Measurements from ENCODE around the gene LRP1.

DNA sequence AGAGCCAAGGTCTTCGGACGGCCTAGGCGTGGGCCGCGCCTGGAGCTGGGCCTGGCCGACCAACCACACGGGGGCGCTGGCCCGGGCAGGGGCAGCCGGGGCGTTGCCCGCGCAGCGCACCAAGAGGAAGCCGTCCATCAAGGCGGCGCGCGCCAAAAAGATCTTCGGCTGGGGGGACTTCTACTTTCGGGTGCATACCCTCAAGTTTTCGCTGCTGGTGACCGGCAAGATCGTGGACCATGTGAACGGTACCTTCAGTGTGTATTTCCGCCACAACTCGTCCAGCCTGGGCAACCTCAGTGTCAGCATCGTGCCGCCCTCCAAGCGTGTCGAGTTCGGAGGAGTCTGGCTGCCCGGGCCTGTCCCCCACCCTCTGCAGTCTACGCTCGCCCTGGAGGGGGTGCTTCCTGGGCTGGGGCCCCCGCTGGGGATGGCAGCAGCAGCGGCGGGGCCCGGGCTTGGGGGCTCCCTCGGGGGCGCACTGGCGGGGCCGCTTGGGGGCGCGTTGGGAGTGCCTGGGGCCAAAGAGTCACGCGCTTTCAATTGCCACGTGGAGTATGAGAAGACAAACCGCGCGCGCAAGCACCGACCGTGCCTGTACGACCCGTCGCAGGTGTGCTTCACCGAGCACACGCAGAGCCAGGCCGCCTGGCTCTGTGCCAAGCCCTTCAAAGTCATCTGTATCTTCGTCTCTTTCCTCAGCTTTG, 96.8 kb downstream of the LRP1 start:
- TF ChIP-seq, protein P1, sequence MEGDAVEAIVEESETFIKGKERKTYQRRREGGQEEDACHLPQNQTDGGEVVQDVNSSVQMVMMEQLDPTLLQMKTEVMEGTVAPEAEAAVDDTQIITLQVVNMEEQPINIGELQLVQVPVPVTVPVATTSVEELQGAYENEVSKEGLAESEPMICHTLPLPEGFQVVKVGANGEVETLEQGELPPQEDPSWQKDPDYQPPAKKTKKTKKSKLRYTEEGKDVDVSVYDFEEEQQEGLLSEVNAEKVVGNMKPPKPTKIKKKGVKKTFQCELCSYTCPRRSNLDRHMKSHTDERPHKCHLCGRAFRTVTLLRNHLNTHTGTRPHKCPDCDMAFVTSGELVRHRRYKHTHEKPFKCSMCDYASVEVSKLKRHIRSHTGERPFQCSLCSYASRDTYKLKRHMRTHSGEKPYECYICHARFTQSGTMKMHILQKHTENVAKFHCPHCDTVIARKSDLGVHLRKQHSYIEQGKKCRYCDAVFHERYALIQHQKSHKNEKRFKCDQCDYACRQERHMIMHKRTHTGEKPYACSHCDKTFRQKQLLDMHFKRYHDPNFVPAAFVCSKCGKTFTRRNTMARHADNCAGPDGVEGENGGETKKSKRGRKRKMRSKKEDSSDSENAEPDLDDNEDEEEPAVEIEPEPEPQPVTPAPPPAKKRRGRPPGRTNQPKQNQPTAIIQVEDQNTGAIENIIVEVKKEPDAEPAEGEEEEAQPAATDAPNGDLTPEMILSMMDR (IDR thresholded peaks at IDR 0.05), result no peak; the same call in 1 of the 2 replicates
- TF ChIP-seq, protein P2, sequence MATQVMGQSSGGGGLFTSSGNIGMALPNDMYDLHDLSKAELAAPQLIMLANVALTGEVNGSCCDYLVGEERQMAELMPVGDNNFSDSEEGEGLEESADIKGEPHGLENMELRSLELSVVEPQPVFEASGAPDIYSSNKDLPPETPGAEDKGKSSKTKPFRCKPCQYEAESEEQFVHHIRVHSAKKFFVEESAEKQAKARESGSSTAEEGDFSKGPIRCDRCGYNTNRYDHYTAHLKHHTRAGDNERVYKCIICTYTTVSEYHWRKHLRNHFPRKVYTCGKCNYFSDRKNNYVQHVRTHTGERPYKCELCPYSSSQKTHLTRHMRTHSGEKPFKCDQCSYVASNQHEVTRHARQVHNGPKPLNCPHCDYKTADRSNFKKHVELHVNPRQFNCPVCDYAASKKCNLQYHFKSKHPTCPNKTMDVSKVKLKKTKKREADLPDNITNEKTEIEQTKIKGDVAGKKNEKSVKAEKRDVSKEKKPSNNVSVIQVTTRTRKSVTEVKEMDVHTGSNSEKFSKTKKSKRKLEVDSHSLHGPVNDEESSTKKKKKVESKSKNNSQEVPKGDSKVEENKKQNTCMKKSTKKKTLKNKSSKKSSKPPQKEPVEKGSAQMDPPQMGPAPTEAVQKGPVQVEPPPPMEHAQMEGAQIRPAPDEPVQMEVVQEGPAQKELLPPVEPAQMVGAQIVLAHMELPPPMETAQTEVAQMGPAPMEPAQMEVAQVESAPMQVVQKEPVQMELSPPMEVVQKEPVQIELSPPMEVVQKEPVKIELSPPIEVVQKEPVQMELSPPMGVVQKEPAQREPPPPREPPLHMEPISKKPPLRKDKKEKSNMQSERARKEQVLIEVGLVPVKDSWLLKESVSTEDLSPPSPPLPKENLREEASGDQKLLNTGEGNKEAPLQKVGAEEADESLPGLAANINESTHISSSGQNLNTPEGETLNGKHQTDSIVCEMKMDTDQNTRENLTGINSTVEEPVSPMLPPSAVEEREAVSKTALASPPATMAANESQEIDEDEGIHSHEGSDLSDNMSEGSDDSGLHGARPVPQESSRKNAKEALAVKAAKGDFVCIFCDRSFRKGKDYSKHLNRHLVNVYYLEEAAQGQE (IDR thresholded peaks at IDR 0.05; ENCODE audit: insufficient read depth in 1 of 2, low read depth in 2 of 2, low read length in 1 of 2), result no peak
- TF ChIP-seq TCF7L2 (IDR thresholded peaks at IDR 0.05; ENCODE audit: low read depth, low read length) (no peak), SIN3A (IDR thresholded peaks at IDR 0.05; ENCODE audit: borderline replicate concordance, insufficient read depth, low read depth, low read length) (no peak)
